Erythroblast (primary cell): ENCODE measurements around the gene NRIP2.

Experiments
- DNase-seq, 2 experiments: peaks; one replicate each; lab custom pipeline; 2025; lab: John Stamatoyannopoulos, UW
- GATA1 ChIP-seq: IDR thresholded peaks from 2 replicates; pipeline ENCODE4 v1.6.1; 2011; ENCODE audit warnings: low read depth, mild to moderate bottlenecking, control low read depth, low read length, moderate library complexity
- POLR2A ChIP-seq: IDR thresholded peaks from 2 replicates; pipeline ENCODE4 v1.6.1; 2011; ENCODE audit warnings: mild to moderate bottlenecking, low read length

NRIP2 gene

DNA sequence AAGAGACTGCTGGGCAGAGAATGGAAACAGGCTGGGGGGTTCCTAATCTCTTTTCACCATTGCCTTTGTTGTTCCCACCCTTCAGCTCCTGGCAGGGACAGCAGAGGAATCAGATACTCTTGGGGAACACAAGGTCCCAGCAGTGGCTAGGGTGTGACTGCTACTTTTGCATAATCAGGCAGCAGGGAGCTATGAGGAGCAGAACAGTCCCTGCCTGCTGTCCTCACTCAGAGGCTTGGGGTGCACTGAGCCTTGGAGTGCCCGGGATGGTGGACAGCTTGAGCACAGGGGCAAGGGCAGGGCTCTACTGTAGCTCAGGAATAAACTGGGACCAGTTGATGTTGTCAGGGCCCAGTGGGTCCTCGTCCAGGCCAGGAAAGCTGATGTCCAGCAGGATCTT, 23.5 kb upstream of the NRIP2 start:
- DNase-seq: no peak
- no peak for TF ChIP-seq GATA1

GRCh38 chr12:2857576-2857975, 22.7 kb upstream of the NRIP2 start:
- no peak for TF ChIP-seq GATA1
- peak; percentile 28 for TF ChIP-seq POLR2A
- DNase-seq: no peak

GRCh38 chr12:2857021-2857431, 22.2 kb upstream of the NRIP2 start, which contains the start of gene TEX52:
Gene TEX52, minus strand, starts transcription at chr12:2857039. Its CDS starts 13 bp downstream, at chr12:2857026.
- no peak for TF ChIP-seq POLR2A
- TF ChIP-seq GATA1: no peak
- no peak for DNase-seq

- TF ChIP-seq POLR2A (no peak), GATA1 (no peak)
- peak in 1 of 2 experiments; percentile 24 for DNase-seq
Observed at GRCh38 chr12:2856051-2856450, 21.2 kb upstream of the NRIP2 start.

GRCh38 chr12:2855546-2855945, 20.7 kb upstream of the NRIP2 start:
- TF ChIP-seq POLR2A (no peak), GATA1 (no peak)
- DNase-seq: no peak

DNA sequence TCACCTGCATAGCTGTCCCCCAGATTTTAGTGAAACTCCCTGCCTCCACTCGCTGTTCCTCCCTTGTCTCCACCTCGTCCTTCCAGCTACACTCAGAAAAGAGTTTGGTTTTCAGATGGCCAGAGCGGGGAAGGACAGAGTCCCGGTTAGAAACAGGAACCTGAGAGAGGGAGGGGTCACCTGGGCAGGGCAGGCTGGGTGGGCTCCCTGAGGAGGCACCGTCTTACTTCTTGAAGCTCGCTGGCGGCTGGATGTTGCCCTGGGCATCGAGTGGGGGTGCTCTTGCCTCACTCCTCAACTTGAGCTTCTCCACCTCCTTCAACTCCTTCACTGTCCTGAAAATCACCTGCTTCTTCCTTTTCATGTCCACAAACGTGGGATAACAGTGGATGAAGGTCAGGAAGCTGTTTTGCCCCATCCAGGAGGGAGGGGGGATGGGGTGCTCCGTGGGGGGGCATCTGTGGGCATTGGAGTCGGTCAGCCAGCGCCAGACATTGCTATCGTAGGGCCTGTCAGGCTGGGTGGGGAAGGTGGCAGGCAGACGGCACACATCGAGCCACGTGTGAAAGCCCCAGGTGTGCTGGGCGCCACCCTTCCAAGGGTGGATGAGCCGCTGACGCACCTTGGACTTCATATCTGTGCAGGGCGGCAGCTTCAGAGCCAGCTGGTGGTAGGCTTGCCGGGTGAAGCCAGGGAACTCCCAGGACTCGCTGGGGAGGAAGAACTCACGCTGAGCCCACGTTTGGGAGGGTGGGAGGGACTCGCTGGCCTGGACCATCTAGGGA, 20.0 kb upstream of the NRIP2 start:
- TF ChIP-seq POLR2A (no peak), GATA1 (no peak)
- no peak for DNase-seq

- TF ChIP-seq POLR2A (no peak), GATA1 (no peak)
- DNase-seq: peak; percentile 58 to 79
Observed at GRCh38 chr12:2853626-2854025, 18.8 kb upstream of the NRIP2 start.

GRCh38 chr12:2851931-2852330, 17.1 kb upstream of the NRIP2 start:
- DNase-seq: no peak
- no peak for TF ChIP-seq GATA1

- no peak for DNase-seq
- TF ChIP-seq POLR2A (no peak), GATA1 (no peak)
Observed at GRCh38 chr12:2845280-2845679, 10.4 kb upstream of the NRIP2 start.

DNA sequence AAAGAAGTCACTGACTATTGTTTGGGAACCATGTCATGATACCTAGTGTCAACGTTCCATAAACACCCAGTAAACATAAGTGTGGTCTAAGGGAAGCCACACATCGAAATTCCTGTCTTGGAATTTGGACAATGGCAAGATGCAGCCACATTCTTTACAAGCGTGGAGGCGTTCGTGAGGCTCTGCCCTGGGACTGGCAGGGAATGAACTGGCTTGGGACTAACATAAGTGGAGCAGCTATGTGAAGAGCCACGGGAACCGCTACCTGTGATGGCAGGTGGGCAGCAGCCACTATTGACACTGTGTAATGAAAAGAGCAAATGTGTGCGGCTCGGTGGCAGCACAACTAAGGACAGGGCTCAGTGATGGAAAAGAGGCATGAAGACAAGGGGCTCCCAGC, 10.0 kb upstream of the NRIP2 start:
- no peak for DNase-seq
- no peak for TF ChIP-seq GATA1
- no peak for TF ChIP-seq POLR2A

DNA sequence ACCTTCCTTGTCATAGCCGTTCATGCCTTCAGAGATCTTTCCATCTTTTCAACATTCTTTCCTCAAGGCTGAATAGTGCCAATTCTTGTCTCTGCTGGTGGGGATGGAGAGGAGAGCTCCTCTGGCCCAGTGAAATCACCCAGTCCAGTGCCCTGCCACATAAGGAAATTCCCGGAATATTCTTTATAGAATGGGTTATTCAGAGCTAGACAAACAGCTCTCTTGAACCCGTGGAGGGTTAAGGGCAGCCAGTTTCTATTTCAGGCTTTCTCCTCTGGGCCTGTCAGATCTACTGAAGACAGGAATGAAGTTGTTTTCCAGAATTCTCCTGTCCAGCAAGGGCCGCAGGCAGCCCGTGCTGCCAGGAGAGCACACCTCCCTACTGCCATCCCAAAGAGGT, 8.1 kb upstream of the NRIP2 start:
- TF ChIP-seq GATA1: no peak
- no peak for TF ChIP-seq POLR2A
- DNase-seq: no peak

GRCh38 chr12:2841056-2841650, 6.3 kb upstream of the NRIP2 start:
- no peak for TF ChIP-seq POLR2A
- TF ChIP-seq GATA1: no peak
- DNase-seq: peak; percentile 55 to 80

- DNase-seq: no peak
- no peak for TF ChIP-seq GATA1
Observed at GRCh38 chr12:2836574-2836973, 1.7 kb upstream of the NRIP2 start.

DNA sequence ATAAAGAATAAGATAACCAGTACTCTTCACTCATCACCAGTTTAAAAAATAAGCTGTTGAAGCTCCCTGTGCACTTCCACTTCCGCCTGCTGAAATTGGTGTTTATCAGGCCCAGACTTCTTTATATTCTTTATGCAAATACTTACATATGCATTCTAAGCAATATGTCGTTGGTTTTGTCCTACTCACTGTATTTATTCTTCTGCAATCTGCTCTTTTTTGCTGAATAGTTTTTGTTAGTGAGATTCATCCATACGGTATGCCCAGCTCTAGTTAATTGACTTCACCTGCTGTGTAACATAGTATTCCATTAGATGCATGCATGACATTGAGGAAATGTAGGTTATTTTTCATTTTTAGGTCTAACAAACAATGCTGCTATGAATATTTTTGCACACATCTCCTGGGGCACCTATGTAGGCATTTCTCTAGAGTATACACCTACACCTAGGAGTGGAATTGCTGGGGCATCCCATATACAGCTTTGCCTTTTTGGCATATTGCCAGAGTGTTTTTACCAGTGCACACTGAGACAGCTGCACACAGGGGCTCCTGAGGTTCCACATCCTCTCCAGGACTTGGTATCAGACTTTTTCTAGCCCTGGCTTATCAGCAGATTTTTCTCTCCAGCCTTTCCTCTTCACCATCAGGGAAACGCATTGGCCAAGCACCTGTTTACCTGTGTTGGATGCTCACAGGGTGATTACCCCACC, 1.0 kb upstream of the NRIP2 start:
- TF ChIP-seq POLR2A: no peak
- TF ChIP-seq GATA1: no peak
- no peak for DNase-seq
